Prostate gland (tissue), 2 donors: ENCODE results near the gene CTDSPL2.

Experiments used
- CTCF ChIP-seq, 4 experiments: fragments of 200-600 bp in 2 of 4; fragments of 450-650 bp in 2 of 4; sonication (generic) in 2 of 4; IDR thresholded peaks; 1 replicate in 3 of 4; 2 replicates in 1 of 4; pipeline ENCODE4 v1.5.1; 2016 to 2019; ENCODE audit warnings: antibody characterized with exemption in 4 of 4, mild to moderate bottlenecking in 2 of 4, moderate library complexity in 2 of 4
- POLR2AphosphoS5 ChIP-seq: sonication (generic); formaldehyde crosslinking; IDR thresholded peaks from one replicate; pipeline ENCODE4 v1.6.1; 2017; ENCODE audit warnings: antibody characterized with exemption

GRCh38 chr15:44573386-44573785, 146.0 kb downstream of the CTDSPL2 start:
- no peak for TF ChIP-seq CTCF (IDR thresholded peaks at IDR 0.05)
- TF ChIP-seq POLR2AphosphoS5, result no peak
